Endodermal cell (in vitro differentiated cells): ENCODE measurements around the gene BORCS6. TPM values are rescaled to one million over a fixed set of nuclear protein-coding genes. Genes with fewer than 3 reads are reported as not detected.
A peak's percentile ranks its signal among the peaks of the same experiment; 100 is the strongest.

ENCODE experiments used
- DNase-seq: peaks from one replicate; pipeline ENCODE4 v3.0.0-alpha.2; 2017
- H3K27ac ChIP-seq: 2 replicates; pipeline ENCODE4 v1.5.1; 2013; ENCODE audit warnings: mild to moderate bottlenecking, low read depth, low read length, moderate library complexity
- H3K27me3 ChIP-seq: 2 replicates; pipeline ENCODE4 v1.6.1; 2013; ENCODE audit warnings: mild to moderate bottlenecking, low read length, moderate library complexity; ENCODE audit not compliant: insufficient read depth, control insufficient read depth, poor library complexity, severe bottlenecking
- H3K36me3 ChIP-seq: 2 replicates; pipeline ENCODE4 v1.7.0; 2013; ENCODE audit warnings: mild to moderate bottlenecking, low read length, moderate library complexity; ENCODE audit not compliant: control insufficient read depth, insufficient read depth
- H3K4me1 ChIP-seq: one replicate; pipeline ENCODE4 v1.7.0; 2013; ENCODE audit warnings: low read length; ENCODE audit not compliant: control insufficient read depth, insufficient read depth
- H3K4me3 ChIP-seq: 2 replicates; pipeline ENCODE4 v1.5.1; 2013; ENCODE audit warnings: mild to moderate bottlenecking, low read length, moderate library complexity
- H3K9ac ChIP-seq: 2 replicates; pipeline ENCODE4 v1.6.1; 2013; ENCODE audit warnings: mild to moderate bottlenecking, low read length, moderate library complexity; ENCODE audit not compliant: poor library complexity, severe bottlenecking; ENCODE audit errors: extremely low read depth
- H3K9me3 ChIP-seq: 2 replicates; pipeline ENCODE4 v1.6.1; 2013; ENCODE audit warnings: mild to moderate bottlenecking, low read length, moderate library complexity; ENCODE audit not compliant: control insufficient read depth
- H3K27ac Mint-ChIP-seq: 2 replicates; pipeline ENCODE4 v1.8.0; 2020; ENCODE audit warnings: mixed read lengths
- H3K27me3 Mint-ChIP-seq: 2 replicates; pipeline ENCODE4 v1.8.0; 2021; ENCODE audit warnings: mild to moderate bottlenecking, mixed read lengths; ENCODE audit not compliant: insufficient read depth
- H3K36me3 Mint-ChIP-seq: 2 replicates; pipeline ENCODE4 v1.8.0; 2020; ENCODE audit warnings: low read depth, mixed read lengths
- H3K4me1 Mint-ChIP-seq: 2 replicates; pipeline ENCODE4 v1.8.0; 2020; ENCODE audit warnings: mixed read lengths
- H3K4me3 Mint-ChIP-seq: 2 replicates; pipeline ENCODE4 v1.8.0; 2020; ENCODE audit warnings: mild to moderate bottlenecking, moderate library complexity, mixed read lengths
- H3K9me3 Mint-ChIP-seq: 2 replicates; pipeline ENCODE4 v1.8.0; 2020; ENCODE audit warnings: mild to moderate bottlenecking, mixed read lengths
- CTCF ChIP-seq: fragments of 200-600 bp; sonication (generic); conservative IDR thresholded peaks from 2 replicates; pipeline ENCODE4 v1.5.0; 2021; ENCODE audit warnings: antibody characterized with exemption, mild to moderate bottlenecking
- WGBS, 2 experiments: methylation state at CpG; one replicate each; pipeline versions ENCODE4 v1.1.5 to v1.1.7; 2013; ENCODE audit warnings: missing lambda C conversion rate in 2 of 2, mixed read lengths in 1 of 2; ENCODE audit not compliant: insufficient coverage in 1 of 2, insufficient read length in 1 of 2; 5-methylcytosine and 5-hydroxymethylcytosine counted together
- total RNA-seq, 2 donors: library from RNA; stranded (reverse); fragmentation: NEBNext Ultra II Directional in 1 of 2; extraction: Animal tissue kit (Norgen Biotek cat#: 25700) in 1 of 2; gene quantifications; 2 replicates in 1 of 2; 3 replicates in 1 of 2; pipeline ENCODE4 v1.2.1, GENCODE V29; 2021

The BORCS6 gene
- total RNA-seq, 2 donors from 2014 or later, result 4.1 to 5.5 TPM

DNA sequence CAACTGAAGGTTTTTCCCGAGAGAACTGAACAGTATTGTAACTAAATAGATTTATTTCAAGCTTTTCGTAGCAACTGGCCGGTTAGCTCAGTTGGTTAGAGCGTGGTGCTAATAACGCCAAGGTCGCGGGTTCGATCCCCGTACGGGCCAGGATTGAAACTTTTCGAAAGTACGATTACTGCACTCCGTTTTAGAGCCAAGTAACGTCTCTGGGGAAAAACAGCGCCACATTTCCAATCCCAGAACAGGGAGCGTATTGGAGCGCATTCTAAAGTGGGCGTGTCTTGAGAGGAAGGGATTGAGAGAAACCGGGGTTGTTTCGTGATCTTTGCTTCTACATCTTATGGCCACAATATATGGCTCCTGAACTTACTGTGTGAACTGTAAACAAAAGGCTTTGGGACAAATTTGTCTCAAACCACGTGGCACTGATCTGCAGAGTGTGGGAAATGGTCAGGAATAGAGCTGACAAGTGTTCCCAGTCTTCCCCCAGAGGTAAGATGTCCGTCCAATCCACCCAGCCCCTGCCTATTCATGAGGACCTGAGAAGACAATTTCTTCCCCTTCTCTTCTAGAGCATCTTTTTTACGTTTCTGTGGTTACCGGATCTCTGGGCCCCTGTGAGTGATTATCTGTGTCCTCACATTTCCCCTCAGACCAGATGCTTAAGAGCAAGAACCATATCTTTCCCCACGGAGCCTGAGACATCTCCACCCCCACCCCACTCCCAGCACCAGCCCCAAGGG is 2.3 kb downstream of the BORCS6 start:
- H3K9me3 Mint-ChIP-seq, result no peaks in the 10 kb centered on the region
- no peaks in the 10 kb centered on the region for H3K36me3 ChIP-seq
- WGBS, 2 experiments, result 3% methylated on average over 22 to 25 of the region's 25 CpGs
- peaks cover 12% of the 10 kb centered on the region for H3K4me1 Mint-ChIP-seq
- H3K27ac Mint-ChIP-seq, result no peak overlapping the region
- H3K27me3 ChIP-seq, result no peaks in the 10 kb centered on the region
- no peaks in the 10 kb centered on the region for H3K36me3 Mint-ChIP-seq
- peaks cover 14% of the 10 kb centered on the region for H3K4me1 ChIP-seq
- no peak overlapping the region for H3K4me3 Mint-ChIP-seq
- H3K9me3 ChIP-seq, result no peaks in the 10 kb centered on the region
- peak overlapping the region; percentile 94 for H3K4me3 ChIP-seq
- peaks cover 11% of the 10 kb centered on the region for H3K27me3 Mint-ChIP-seq
- peak; percentile 99 for DNase-seq
- H3K9ac ChIP-seq, result peak overlapping the region; percentile 42
- H3K27ac ChIP-seq, result peak overlapping the region; percentile 74
- no peak for TF ChIP-seq CTCF

- Histone ChIP-seq H3K9me3 (no peaks in the 10 kb centered on the region), H3K27me3 (no peaks in the 10 kb centered on the region), H3K9ac (peak overlapping the region; percentile 47), H3K36me3 (no peaks in the 10 kb centered on the region), H3K4me3 (peak overlapping the region; percentile 94), H3K4me1 (peaks cover 13% of the 10 kb centered on the region), H3K27ac (peak overlapping the region; percentile 74)
- Mint-ChIP-seq H3K4me3 (no peak overlapping the region), H3K4me1 (peaks cover 12% of the 10 kb centered on the region), H3K9me3 (no peaks in the 10 kb centered on the region), H3K27ac (no peak overlapping the region), H3K27me3 (peaks cover 11% of the 10 kb centered on the region), H3K36me3 (no peaks in the 10 kb centered on the region)
- DNase-seq, result peak; percentile 100
- 0 to 2% methylated on average over 31 to 32 of the region's 32 CpGs for WGBS, 2 experiments
- TF ChIP-seq CTCF, result peak; percentile 61
Observed at GRCh38 chr17:8186787-8187516, 3.0 kb downstream of the BORCS6 start.

GRCh38 chr17:8186446-8186786 is 3.6 kb downstream of the BORCS6 start:
- Mint-ChIP-seq H3K4me3 (no peak overlapping the region), H3K4me1 (peaks cover 12% of the 10 kb centered on the region), H3K36me3 (no peaks in the 10 kb centered on the region), H3K9me3 (no peaks in the 10 kb centered on the region), H3K27me3 (peaks cover 11% of the 10 kb centered on the region), H3K27ac (no peak overlapping the region)
- Histone ChIP-seq H3K9me3 (no peaks in the 10 kb centered on the region), H3K36me3 (no peaks in the 10 kb centered on the region), H3K4me1 (peaks cover 8% of the 10 kb centered on the region), H3K27ac (peak overlapping the region; percentile 25), H3K4me3 (peak overlapping the region; percentile 94), H3K27me3 (no peaks in the 10 kb centered on the region), H3K9ac (peak overlapping the region; percentile 47)
- DNase-seq, result no peak
- no peak for TF ChIP-seq CTCF
- WGBS, 2 experiments, result 0 to 2% methylated on average over 9 to 23 of the region's 23 CpGs
